ENCODE measurements around the gene APPL2.

The APPL2 gene, protein sequence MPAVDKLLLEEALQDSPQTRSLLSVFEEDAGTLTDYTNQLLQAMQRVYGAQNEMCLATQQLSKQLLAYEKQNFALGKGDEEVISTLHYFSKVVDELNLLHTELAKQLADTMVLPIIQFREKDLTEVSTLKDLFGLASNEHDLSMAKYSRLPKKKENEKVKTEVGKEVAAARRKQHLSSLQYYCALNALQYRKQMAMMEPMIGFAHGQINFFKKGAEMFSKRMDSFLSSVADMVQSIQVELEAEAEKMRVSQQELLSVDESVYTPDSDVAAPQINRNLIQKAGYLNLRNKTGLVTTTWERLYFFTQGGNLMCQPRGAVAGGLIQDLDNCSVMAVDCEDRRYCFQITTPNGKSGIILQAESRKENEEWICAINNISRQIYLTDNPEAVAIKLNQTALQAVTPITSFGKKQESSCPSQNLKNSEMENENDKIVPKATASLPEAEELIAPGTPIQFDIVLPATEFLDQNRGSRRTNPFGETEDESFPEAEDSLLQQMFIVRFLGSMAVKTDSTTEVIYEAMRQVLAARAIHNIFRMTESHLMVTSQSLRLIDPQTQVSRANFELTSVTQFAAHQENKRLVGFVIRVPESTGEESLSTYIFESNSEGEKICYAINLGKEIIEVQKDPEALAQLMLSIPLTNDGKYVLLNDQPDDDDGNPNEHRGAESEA

DNA sequence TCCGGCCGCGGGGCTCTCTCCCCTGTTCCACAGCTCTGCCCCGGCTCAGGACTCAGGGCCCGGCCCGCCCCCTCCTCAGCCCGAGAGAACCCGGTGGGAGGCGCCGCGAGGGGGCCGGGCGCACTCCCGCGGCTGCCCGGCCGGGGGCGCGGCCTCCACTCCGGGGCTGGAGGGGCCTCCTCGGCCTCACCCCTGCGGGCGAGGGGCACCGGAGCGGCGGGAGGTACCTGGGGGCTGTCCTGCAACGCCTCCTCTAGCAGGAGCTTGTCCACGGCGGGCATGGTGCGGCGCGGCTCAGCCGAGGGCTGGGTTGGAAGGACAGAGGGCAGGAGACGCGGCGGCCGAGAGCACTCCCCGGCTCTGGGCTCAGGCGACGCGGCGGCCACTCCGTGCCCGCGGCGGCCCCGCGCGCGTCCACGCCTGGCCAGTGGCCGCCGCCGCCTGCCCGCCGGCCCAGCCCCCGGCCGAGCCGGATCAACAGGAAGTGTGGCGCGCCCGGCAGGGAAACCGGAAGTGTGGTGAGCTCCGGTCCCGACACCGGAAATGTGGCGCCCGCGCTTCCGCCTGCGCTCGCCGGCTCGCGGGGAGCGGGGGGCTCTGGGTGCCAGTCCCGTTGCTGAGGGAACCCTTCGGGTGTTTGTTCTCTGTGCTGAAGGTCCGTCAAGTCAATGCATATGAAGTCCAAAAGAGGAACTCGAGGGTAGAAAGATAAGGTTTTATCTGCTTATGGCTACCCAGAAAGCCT is at the start of gene APPL2:
Gene APPL2 (minus strand): TSS at position 443 of the 745 bp plus-strand sequence. CDS start 162 bp downstream, at position 281.
- Mint-ChIP-seq H3K36me3 (no peaks in the 10 kb centered on the region), H3K9me3 (ENCODE audit: low read depth) (no peaks in the 10 kb centered on the region), H3K4me3 (peak within 1 kb of the TSS; percentile 95), H3K27me3 (no peaks in the 10 kb centered on the region), H3K4me1 (ENCODE audit: low read depth) (peaks cover 50% of the 10 kb centered on the region), H3K27ac (peak within 1 kb of the TSS; percentile 82)

DNA sequence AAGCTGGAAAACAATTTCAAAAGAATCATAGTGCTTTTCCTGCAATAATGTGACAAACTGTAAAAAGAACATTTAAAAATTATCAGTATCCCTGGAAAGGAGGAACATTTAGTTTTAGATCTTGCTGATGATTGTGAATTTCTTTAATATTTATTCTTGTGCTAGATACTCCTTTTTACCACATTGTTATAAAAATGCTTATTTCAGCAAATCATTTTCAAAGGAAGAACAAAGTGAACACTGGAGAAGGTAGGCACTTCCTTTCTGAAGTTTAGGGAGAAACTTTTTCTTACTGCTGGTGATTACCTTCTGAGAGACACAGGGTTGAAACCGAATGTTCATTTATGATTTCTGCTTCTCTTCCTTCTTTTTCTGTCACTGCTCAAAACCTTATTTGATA is 49.4 kb upstream of the APPL2 start:
- Mint-ChIP-seq H3K4me3 (no peak overlapping the region), H3K9me3 (ENCODE audit: low read depth) (no peaks in the 10 kb centered on the region), H3K27me3 (peaks cover 3% of the 10 kb centered on the region), H3K4me1 (ENCODE audit: low read depth) (no peaks in the 10 kb centered on the region), H3K27ac (no peak overlapping the region), H3K36me3 (no peaks in the 10 kb centered on the region)

DNA sequence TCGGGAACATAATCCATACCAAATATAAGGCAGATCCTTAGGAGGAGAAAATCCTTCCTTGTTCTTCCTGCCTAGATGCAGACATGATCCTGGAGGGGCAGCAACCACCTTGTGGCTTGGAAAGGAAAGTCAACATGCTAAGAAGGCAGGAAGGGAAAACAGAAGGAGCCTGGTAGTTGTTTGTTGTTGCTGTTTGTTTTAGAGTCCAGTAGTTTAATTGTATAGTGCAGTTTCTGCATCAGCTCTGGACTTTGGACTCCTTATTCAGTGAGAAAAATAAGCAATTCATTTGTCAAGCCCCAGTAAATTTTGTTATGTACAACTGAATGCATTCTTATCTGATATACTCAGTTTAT is 45.7 kb upstream of the APPL2 start:
- H3K27ac Mint-ChIP-seq = no peak overlapping the region
- H3K27me3 Mint-ChIP-seq = peaks cover 4% of the 10 kb centered on the region
- H3K4me3 Mint-ChIP-seq = no peak overlapping the region
- no peaks in the 10 kb centered on the region for H3K36me3 Mint-ChIP-seq
- H3K4me1 Mint-ChIP-seq (ENCODE audit: low read depth) = no peaks in the 10 kb centered on the region
- no peaks in the 10 kb centered on the region for H3K9me3 Mint-ChIP-seq (ENCODE audit: low read depth)

DNA sequence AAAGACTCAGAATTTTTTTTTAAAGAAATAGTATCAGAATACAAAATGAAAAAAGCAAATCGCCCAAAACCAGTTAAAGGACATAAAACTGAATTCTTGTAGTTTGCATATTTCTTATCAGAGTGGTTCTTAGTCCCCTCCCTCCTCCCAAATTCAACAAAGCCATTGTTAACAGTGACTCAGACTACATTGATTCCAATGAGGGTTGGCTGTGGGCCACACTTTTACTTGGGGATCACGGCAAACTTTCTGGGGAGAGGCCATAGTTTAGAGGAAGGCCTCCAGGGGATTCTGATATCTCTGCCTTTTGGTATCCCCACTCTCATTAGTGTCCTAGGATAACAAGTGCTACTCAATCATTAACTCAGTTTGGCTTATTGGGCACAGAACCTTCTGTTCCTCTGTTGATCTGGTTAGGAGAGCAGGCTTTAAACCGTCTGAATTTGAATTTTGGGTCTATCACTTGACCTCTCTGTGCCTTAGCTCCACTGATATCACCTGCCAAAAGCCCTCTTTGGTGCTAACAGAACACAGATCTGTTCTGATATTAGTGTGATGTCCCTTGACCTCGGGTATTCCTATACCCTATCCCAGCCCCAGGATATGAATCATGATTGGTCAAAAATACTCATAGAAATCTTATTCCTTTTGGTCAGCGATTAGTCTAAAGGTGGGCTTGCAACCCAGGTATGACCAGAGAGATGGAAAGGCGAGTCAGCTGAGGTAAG is 45.2 kb upstream of the APPL2 start:
- H3K9me3 Mint-ChIP-seq (ENCODE audit: low read depth) = no peaks in the 10 kb centered on the region
- no peak overlapping the region for H3K4me3 Mint-ChIP-seq
- H3K4me1 Mint-ChIP-seq (ENCODE audit: low read depth) = no peaks in the 10 kb centered on the region
- H3K27ac Mint-ChIP-seq = no peak overlapping the region
- no peaks in the 10 kb centered on the region for H3K36me3 Mint-ChIP-seq
- H3K27me3 Mint-ChIP-seq = peaks cover 3% of the 10 kb centered on the region

DNA sequence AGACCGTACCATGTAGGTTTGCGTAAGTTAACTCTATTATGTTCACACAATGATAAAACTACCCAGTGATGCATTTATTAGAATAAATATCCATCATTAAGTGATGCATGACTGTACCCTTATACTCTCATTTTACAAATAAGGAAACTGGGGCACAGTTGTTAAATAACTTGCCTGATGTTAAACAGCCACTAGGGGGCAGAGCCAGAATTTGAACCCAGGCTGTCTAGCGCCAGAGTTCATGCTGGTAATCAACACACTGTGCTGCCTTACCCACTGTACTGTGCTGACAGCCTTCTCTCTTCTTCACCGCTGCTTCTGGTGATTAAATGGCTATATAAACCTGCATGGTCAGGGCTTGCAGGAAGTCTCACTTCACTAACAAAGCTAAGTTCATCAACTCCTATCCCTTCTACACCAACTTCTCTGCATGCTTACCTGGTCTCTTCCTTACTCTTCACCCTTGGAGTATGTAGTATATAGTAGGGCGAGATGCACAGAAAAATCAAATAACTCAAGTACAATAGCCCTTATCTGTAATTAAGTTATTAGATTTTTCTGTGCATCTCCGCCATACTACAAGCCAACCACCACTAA is 43.6 kb upstream of the APPL2 start:
- Mint-ChIP-seq H3K36me3 (no peaks in the 10 kb centered on the region), H3K4me3 (no peak overlapping the region), H3K9me3 (ENCODE audit: low read depth) (no peaks in the 10 kb centered on the region), H3K27me3 (peaks cover 1% of the 10 kb centered on the region), H3K27ac (no peak overlapping the region), H3K4me1 (ENCODE audit: low read depth) (no peaks in the 10 kb centered on the region)

DNA sequence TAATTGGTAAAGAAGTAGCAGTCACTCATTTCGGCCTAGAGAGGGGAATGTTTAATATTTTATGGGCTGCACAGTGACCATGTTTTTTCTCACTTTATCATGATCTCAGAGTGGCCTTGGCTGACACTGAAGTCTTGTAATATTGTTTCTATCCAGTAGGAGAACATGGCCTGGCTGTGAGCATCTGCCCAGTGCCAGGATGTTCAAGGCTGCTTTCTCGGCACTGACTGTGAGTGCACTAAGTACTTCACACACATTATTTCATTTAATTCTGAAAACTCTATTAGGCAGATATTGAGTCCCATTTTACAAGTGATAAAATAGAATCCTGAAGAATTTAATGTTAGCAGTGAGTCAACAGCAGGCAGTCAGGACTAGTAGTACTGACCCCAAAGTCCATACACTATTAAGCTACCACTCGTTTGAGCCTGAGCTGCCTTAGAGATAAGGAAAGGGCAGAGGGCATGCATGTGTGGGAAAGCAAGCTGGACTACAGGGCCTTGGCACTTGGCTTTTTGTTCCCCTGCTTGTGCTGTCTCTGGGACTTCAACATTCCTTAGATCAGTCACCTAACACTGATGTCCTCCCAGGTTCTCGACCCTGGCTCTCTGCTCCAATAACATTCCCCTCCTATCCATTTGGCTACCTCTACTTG is 42.2 kb upstream of the APPL2 start:
- Mint-ChIP-seq H3K36me3 (no peaks in the 10 kb centered on the region), H3K9me3 (ENCODE audit: low read depth) (no peaks in the 10 kb centered on the region), H3K4me3 (no peak overlapping the region), H3K27me3 (peaks cover 1% of the 10 kb centered on the region), H3K4me1 (ENCODE audit: low read depth) (no peaks in the 10 kb centered on the region), H3K27ac (no peak overlapping the region)

DNA sequence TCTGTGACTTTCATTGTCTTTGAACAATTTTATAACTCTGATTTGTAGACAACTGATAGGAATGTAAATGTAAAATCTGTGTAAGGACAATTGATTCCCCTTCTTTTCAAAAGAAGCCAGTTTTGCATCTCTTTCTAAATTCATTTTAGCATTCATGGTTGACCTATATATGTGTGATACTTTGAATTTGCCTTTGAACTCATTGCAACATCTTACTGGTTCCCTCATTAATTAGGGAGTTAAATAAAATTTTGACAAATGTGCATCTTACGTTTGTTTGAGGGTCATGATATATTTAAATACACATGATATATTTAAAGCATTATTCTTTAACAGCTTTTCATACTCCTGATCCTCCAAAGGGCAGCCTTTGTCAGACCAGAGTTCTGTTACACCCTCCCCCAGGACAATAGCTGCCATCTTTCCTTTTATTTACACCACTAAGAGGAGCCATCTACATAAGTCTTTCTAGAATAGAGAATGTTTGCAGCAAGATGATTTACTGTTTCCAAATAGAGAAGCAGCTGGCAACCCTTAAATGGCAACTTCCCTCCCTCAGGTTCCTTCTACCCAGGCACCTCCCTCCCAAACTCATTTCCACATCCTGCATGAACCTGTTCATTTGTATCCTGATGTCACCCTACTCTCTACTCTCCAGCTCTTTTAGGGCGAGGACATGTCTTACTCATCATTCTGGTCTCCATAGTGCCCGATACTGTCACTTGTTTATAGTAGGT is 40.2 kb upstream of the APPL2 start:
- Mint-ChIP-seq H3K9me3 (ENCODE audit: low read depth) (no peaks in the 10 kb centered on the region), H3K27me3 (peaks cover 1% of the 10 kb centered on the region), H3K4me3 (no peak overlapping the region), H3K27ac (no peak overlapping the region), H3K36me3 (no peaks in the 10 kb centered on the region), H3K4me1 (ENCODE audit: low read depth) (no peaks in the 10 kb centered on the region)

DNA sequence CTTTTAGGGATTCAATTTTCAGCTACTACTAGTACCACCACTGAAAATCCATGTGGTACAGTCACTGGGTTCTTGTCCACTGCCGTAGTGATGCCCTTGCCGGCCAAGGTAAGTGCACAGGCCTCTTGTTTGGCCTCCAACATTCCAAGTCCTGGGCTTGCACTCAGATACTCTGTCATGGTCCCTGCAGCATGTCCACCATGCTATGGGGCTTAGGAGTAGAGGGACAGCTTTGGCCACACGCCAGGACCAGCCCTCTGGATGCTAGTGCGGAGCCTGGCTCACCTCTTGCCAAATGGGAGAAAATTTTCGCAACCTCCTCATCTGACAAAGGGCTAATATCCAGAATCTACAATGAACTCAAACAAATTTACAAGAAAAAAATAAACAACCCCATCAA is 38.6 kb upstream of the APPL2 start:
- H3K4me1 Mint-ChIP-seq (ENCODE audit: low read depth) = no peaks in the 10 kb centered on the region
- no peak overlapping the region for H3K4me3 Mint-ChIP-seq
- no peaks in the 10 kb centered on the region for H3K27me3 Mint-ChIP-seq
- H3K36me3 Mint-ChIP-seq = no peaks in the 10 kb centered on the region
- H3K9me3 Mint-ChIP-seq (ENCODE audit: low read depth) = no peaks in the 10 kb centered on the region
- H3K27ac Mint-ChIP-seq = no peak overlapping the region

DNA sequence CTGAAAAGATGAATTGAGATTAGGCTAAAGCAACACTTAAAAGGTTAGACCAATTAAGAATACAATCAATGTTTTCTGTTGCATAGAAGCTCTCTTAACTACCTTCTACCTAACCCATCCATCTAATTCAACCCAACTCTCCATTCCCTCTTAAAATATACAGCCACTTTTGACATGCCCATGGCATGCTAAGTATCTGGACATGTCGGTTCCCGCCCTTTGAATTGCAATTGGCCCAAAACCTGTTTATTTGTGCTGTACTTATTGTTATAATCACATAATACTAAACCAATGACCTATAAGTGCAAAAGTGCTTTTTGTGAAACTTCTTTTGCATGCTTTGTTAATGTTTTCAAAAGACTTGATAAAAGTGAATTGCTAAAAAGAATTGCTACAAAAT is 37.6 kb upstream of the APPL2 start:
- H3K4me3 Mint-ChIP-seq = no peak overlapping the region
- no peaks in the 10 kb centered on the region for H3K27me3 Mint-ChIP-seq
- H3K9me3 Mint-ChIP-seq (ENCODE audit: low read depth) = no peaks in the 10 kb centered on the region
- H3K4me1 Mint-ChIP-seq (ENCODE audit: low read depth) = no peaks in the 10 kb centered on the region
- H3K27ac Mint-ChIP-seq = no peak overlapping the region
- H3K36me3 Mint-ChIP-seq = no peaks in the 10 kb centered on the region

DNA sequence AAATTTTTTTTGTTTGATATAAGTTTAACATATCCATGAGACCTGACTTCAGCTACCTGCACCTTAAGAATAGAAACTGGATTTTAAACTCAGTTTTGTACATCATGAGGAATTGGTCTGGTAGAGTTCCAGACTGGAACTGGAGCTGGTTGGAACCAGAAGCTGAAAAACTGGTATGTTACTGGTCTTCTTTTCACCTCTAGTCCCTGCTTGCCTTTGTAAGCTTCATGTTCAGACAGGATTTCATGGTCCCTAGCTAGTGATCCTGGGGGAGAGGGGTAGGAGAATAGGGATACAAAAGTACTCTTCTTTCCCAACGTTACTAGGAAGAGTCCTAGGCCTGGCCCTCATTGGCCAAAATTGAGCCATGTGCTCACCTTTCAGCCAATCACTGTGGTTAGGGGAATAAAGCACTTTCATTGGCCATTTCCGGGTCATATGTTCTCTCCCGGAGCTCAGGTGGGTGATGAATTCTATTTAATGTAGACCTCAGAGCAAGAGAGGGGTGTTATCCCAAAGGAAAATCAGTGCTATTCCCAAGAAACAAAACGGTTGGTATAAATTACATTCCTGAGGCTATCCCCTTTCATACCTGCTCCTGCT is 36.9 kb upstream of the APPL2 start:
- no peaks in the 10 kb centered on the region for H3K36me3 Mint-ChIP-seq
- no peaks in the 10 kb centered on the region for H3K9me3 Mint-ChIP-seq (ENCODE audit: low read depth)
- no peaks in the 10 kb centered on the region for H3K27me3 Mint-ChIP-seq

DNA sequence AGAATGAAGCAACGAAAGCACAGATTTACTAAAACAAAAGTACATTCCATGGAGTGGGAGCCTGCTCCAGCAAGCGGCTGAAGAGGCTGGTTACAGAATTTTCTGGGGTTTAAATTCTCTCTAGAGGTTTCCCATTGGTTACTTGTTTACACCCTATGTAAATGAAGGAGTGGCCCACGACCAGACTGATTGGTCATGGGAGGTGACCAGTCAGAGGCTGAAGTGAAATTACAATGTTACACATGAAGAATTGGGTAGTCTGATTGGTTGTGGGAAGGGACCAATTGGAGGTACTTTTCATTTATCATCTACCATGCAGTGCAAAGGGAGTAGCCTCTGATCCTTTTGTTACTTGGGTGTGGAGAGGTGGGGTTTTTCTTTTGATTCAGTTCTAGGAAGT is 36.2 kb upstream of the APPL2 start:
- Mint-ChIP-seq H3K27ac (no peak overlapping the region), H3K4me1 (ENCODE audit: low read depth) (no peaks in the 10 kb centered on the region), H3K9me3 (ENCODE audit: low read depth) (no peaks in the 10 kb centered on the region), H3K27me3 (no peaks in the 10 kb centered on the region), H3K4me3 (no peak overlapping the region), H3K36me3 (no peaks in the 10 kb centered on the region)

More for the DNA sequence above, 36.9 kb upstream of the APPL2 start:
- no peak overlapping the region for H3K4me3 Mint-ChIP-seq
- no peaks in the 10 kb centered on the region for H3K4me1 Mint-ChIP-seq (ENCODE audit: low read depth)
- no peak overlapping the region for H3K27ac Mint-ChIP-seq

DNA sequence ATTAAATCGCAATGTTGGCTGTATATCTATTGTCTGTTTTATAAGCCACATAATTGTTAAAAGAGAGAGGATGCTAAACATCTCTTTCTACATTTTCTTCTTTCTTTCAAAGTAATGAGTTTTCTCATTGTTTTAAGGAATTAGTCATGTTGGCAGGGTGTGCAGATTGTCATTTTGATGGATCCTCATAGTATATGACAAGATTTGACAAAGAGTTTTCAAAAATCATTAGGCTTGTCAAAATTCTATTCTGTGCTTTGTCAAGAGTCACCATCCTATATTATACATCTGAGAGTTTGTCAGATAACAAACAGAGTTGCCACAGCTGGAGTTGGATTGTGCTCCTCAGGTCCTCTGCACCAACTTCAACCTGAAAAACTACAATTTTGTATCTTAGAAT is 35.4 kb upstream of the APPL2 start:
- H3K27ac Mint-ChIP-seq = no peak overlapping the region
- H3K36me3 Mint-ChIP-seq = no peaks in the 10 kb centered on the region
- no peaks in the 10 kb centered on the region for H3K27me3 Mint-ChIP-seq
- H3K4me1 Mint-ChIP-seq (ENCODE audit: low read depth) = no peaks in the 10 kb centered on the region
- H3K9me3 Mint-ChIP-seq (ENCODE audit: low read depth) = no peaks in the 10 kb centered on the region
- no peak overlapping the region for H3K4me3 Mint-ChIP-seq

DNA sequence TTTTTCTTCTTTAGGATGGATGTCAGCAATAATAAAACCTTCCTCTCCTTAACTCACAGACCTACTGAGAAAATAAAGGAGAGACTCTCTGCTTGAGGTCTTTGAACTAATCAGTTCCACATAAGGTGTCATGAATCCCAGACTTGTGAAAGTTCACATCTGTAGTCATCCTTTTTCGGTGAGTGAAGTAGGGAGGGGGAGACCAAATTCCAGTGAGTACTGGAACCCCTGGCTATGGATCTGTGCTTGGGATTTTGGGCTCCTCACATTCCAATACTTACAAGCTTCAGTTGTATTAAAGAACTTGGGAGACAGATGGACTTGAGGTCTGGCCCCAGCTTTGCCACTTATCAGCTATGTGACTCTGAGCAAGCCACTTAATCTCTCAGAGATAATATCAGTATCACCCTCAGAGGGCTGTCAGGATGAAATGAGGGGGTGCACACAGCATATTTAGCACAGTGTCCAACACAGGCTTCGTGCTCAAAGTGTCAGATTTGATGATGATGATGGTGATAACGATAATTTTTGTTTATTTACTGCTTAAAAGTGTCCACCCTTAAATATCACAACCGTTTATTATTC is 34.8 kb upstream of the APPL2 start:
- Mint-ChIP-seq H3K36me3 (no peaks in the 10 kb centered on the region), H3K27me3 (no peaks in the 10 kb centered on the region), H3K4me1 (ENCODE audit: low read depth) (no peaks in the 10 kb centered on the region), H3K27ac (no peak overlapping the region), H3K9me3 (ENCODE audit: low read depth) (no peaks in the 10 kb centered on the region), H3K4me3 (no peak overlapping the region)
